ENCODE measurements around the gene B9D1. TPM values are rescaled to one million over a fixed set of nuclear protein-coding genes. Genes with fewer than 3 reads are reported as not detected.

Gene B9D1
- total and polyA plus RNA-seq, 2 of the 13 experiments (the other 11 are each of a cell fraction or from before 2014, with no cell fraction given), result 27.7 to 31.1 TPM

GRCh38 chr17:19338031-19338990 is 24.2 kb downstream of the B9D1 start (continued):
- peak; percentile 86; the same call in 1 of the 2 replicates for TF ChIP-seq ZNF280D (CRISPR knock-in tag; IDR thresholded peaks at IDR 0.05)
- TF ChIP-seq TOPORS (CRISPR knock-in tag; IDR thresholded peaks at IDR 0.05), result no peak
- peak; percentile 86; the same call in 1 of the 2 replicates for TF ChIP-seq ZNF556 (CRISPR knock-in tag; IDR thresholded peaks at IDR 0.05; ENCODE audit: borderline replicate concordance)
- TF ChIP-seq KLF15 (CRISPR knock-in tag; IDR thresholded peaks at IDR 0.05; ENCODE audit: borderline replicate concordance), result no peak
- peak; percentile 58 for TF ChIP-seq LCORL (IDR thresholded peaks at IDR 0.05)
- peak; percentile 89 for TF ChIP-seq LCORL (CRISPR knock-in tag; IDR thresholded peaks at IDR 0.05)
- TF ChIP-seq, protein P1, sequence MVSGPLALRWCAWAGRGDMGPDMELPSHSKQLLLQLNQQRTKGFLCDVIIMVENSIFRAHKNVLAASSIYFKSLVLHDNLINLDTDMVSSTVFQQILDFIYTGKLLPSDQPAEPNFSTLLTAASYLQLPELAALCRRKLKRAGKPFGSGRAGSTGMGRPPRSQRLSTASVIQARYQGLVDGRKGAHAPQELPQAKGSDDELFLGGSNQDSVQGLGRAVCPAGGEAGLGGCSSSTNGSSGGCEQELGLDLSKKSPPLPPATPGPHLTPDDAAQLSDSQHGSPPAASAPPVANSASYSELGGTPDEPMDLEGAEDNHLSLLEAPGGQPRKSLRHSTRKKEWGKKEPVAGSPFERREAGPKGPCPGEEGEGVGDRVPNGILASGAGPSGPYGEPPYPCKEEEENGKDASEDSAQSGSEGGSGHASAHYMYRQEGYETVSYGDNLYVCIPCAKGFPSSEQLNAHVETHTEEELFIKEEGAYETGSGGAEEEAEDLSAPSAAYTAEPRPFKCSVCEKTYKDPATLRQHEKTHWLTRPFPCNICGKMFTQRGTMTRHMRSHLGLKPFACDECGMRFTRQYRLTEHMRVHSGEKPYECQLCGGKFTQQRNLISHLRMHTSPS (CRISPR knock-in tag; IDR thresholded peaks at IDR 0.05; ENCODE audit: low read depth), result no peak
- TF ChIP-seq JDP2 (CRISPR knock-in tag; IDR thresholded peaks at IDR 0.05; ENCODE audit: borderline replicate concordance), result no peak
- no peak for TF ChIP-seq ZKSCAN5 (CRISPR knock-in tag; IDR thresholded peaks at IDR 0.05)
- peak; percentile 90 for TF ChIP-seq ZNF331 (CRISPR knock-in tag; IDR thresholded peaks at IDR 0.05)
- TF ChIP-seq ELF1 (CRISPR knock-in tag; IDR thresholded peaks at IDR 0.05), result no peak; the same call in 1 of the 2 replicates
- peak; percentile 70; the same call in 1 of the 2 replicates for TF ChIP-seq SP5 (CRISPR knock-in tag; IDR thresholded peaks at IDR 0.05; ENCODE audit: borderline replicate concordance, low read depth)
- TF ChIP-seq, protein P2, sequence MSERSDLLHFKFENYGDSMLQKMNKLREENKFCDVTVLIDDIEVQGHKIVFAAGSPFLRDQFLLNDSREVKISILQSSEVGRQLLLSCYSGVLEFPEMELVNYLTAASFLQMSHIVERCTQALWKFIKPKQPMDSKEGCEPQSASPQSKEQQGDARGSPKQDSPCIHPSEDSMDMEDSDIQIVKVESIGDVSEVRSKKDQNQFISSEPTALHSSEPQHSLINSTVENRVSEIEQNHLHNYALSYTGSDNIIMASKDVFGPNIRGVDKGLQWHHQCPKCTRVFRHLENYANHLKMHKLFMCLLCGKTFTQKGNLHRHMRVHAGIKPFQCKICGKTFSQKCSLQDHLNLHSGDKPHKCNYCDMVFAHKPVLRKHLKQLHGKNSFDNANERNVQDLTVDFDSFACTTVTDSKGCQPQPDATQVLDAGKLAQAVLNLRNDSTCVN (CRISPR knock-in tag; IDR thresholded peaks at IDR 0.05; ENCODE audit: borderline replicate concordance), result no peak
- peak; percentile 55; the same call in 1 of the 2 replicates for TF ChIP-seq CREM (IDR thresholded peaks at IDR 0.05)
- TF ChIP-seq CREM (CRISPR knock-in tag; IDR thresholded peaks at IDR 0.05), result no peak
- TF ChIP-seq BRD4 (CRISPR knock-in tag; IDR thresholded peaks at IDR 0.05), result peak; percentile 64; the same call in 1 of the 2 replicates
- TF ChIP-seq, protein P3, sequence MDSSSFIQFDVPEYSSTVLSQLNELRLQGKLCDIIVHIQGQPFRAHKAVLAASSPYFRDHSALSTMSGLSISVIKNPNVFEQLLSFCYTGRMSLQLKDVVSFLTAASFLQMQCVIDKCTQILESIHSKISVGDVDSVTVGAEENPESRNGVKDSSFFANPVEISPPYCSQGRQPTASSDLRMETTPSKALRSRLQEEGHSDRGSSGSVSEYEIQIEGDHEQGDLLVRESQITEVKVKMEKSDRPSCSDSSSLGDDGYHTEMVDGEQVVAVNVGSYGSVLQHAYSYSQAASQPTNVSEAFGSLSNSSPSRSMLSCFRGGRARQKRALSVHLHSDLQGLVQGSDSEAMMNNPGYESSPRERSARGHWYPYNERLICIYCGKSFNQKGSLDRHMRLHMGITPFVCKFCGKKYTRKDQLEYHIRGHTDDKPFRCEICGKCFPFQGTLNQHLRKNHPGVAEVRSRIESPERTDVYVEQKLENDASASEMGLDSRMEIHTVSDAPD (CRISPR knock-in tag; IDR thresholded peaks at IDR 0.05), result peak; percentile 88; the same call in 1 of the 2 replicates
- TF ChIP-seq, protein P4, sequence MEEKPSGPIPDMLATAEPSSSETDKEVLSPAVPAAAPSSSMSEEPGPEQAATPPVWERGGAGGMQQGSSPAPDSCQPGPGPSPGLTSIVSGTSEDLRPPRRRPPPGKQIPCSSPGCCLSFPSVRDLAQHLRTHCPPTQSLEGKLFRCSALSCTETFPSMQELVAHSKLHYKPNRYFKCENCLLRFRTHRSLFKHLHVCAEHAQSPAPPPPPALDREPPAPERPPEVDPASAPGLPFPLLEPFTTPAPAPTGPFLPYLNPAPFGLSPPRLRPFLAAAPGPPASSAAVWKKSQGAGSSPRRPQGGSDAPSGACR (CRISPR knock-in tag; IDR thresholded peaks at IDR 0.05), result no peak; the same call in 1 of the 2 replicates
- no peak for TF ChIP-seq NPAS2 (CRISPR knock-in tag; IDR thresholded peaks at IDR 0.05; ENCODE audit: borderline replicate concordance)
- TF ChIP-seq ZFP62 (CRISPR knock-in tag; IDR thresholded peaks at IDR 0.05), result no peak
